Activated CD8-positive, alpha-beta memory T cell treated with anti-CD3 and anti-CD28 coated beads for 4 hours (primary cell): ENCODE results near the gene CLCA4.

Source experiments
- DNase-seq, 2 donors: peaks; one replicate each; pipeline ENCODE4 v3.0.0-alpha.2; 2020; ENCODE audit warnings: low read depth in 2 of 2

CLCA4 gene

DNA sequence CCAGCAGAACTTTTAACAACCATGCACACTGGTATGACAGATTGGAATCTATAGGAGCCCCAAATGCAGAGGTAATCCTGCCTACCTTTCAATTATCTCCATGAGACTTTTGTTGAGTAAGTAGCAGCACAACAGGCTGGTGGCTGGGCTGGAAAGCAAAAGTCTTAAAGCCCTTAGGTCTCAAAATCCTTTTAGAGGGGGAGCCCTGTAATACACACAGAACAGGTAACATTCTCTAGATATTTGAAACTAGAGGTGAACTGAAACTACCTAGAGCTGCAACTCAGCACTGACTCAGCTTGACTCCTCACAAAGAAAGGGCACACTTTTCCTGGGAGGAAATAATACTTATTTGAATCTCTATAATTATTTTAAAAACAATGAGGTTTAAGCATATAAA, 71.5 kb downstream of the CLCA4 start:
- no peak for DNase-seq

DNA sequence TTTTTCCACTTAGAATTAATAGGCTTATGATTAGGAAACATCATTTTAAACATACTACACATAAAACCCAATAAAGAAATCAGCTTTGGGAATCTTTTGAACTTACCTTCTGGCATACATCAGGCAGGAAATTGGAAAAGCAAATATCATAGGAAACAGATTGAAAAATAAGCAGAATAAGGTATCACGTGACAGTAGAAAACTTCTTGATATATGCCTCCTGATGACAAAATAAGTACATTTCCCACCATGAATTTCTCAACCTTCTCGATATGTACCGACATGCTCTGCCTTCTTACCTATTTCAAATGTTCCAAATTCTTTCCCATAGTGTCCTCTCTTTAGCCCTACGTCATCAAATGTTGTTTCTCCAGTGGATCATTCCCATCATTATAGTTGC, 72.4 kb downstream of the CLCA4 start:
- no peak for DNase-seq

DNA sequence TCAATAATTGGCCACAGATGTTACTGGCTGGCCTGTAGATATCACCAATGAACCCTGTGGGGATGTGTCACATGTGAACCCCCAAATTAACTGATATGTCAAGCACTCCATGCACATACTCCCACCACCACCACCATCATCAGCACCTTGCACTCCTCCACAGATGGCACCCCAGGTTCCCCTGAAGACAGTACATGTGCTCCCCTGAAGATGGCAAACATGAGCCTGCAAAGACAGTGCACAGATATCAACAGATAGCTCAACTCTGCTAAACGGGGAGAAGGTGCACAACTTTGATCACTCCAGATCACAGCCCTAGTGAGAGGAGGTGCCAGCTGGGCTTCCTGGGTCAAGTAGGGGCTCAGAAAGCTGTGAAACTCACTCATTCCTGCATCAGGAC, 74.4 kb downstream of the CLCA4 start:
- DNase-seq = no peak
